ENCODE measurements around the gene PPP6R1. TPM values are rescaled to one million over a fixed set of nuclear protein-coding genes. Genes with fewer than 3 reads are reported as not detected.
A peak's percentile ranks its signal among the peaks of the same experiment; 100 is the strongest.
"Not testable (repeated sequence)": the region's sequence is repeated elsewhere in the genome, so short reads cannot be mapped to it uniquely, and the experiment has no call there.

Gene PPP6R1
- total RNA-seq, 1 experiment from 2014 or later, result 96.7 TPM

- H3K36me3 ChIP-seq (ENCODE audit: control insufficient read depth in 1 of 2, insufficient read depth in 2 of 2, low read length in 2 of 2), result 0 out of 4 replicates have a peak, but pooled peaks cover 0 to 6% of the 10 kb centered on the region in 2 experiments
- TF ChIP-seq ZNF274 (IDR thresholded peaks at IDR 0.05; ENCODE audit: low read depth, low read length) (no peak), SRF (IDR thresholded peaks at IDR 0.05; ENCODE audit: low read depth) (no peak), RAD21 (IDR thresholded peaks at IDR 0.05; ENCODE audit: low read depth) (no peak)
Observed at GRCh38 chr19:55226273-55226672, 32.5 kb downstream of the PPP6R1 start.

GRCh38 chr19:55225415-55225958 lies 33.3 kb downstream of the PPP6R1 start:
- H3K9ac ChIP-seq (ENCODE audit: low read length), result no peak overlapping the region
- H4K20me1 ChIP-seq (ENCODE audit: insufficient read depth), result no peaks in the 10 kb centered on the region
- DNase-seq (ENCODE audit: low read depth, low spot score) (no peak), ATAC-seq (peak; percentile 48)
- H3K4me2 ChIP-seq (ENCODE audit: low read length), result no peak overlapping the region
- no peaks in the 10 kb centered on the region for H3K27me3 ChIP-seq (ENCODE audit: insufficient read depth, low read length)
- TF ChIP-seq SRF (IDR thresholded peaks at IDR 0.05; ENCODE audit: low read depth) (no peak), POLR2AphosphoS5 (IDR thresholded peaks at IDR 0.05; ENCODE audit: low read depth, low read length) (no peak)
- no peaks in the 10 kb centered on the region for H3K36me3 ChIP-seq (ENCODE audit: control insufficient read depth in 1 of 2, insufficient read depth in 2 of 2, low read length in 2 of 2)
- intact Hi-C loops (cut with micrococcal nuclease), result no loop called here
- H3K4me3 ChIP-seq (replicated peaks in 1 of 2; ENCODE audit: low read depth in 1 of 2, low read length in 2 of 2), result no peak overlapping the region
- no peak overlapping the region for H2AFZ ChIP-seq (ENCODE audit: low read depth, low read length, poor library complexity, severe bottlenecking)
- no TSS peak for BruUV-seq (replicated peaks)
- no peaks in the 10 kb centered on the region for H3K4me1 ChIP-seq (ENCODE audit: control insufficient read depth in 1 of 2, insufficient read depth in 2 of 2, low read length in 2 of 2)
- no peaks in the 10 kb centered on the region; a peak in 1 of 4 replicates for H3K9me3 ChIP-seq (ENCODE audit: control insufficient read depth in 1 of 2, insufficient read depth in 1 of 2, low read depth in 1 of 2, low read length in 2 of 2)
- ChIA-PET POLR2A (no interaction called here), RAD21 (ENCODE audit: low non-redundant PET in 1 of 2, low total read pairs in 2 of 2, uncharacterized antibody in 2 of 2, unreplicated experiment in 2 of 2) (no interaction called here), CTCF (no interaction called here)
- no peaks in the 10 kb centered on the region for H3K79me2 ChIP-seq (ENCODE audit: insufficient read depth, low read length)
- H3K27ac ChIP-seq (ENCODE audit: low read depth, low read length), result no peak overlapping the region; the same call in 1 of the 2 replicates
- H3K9me2 ChIP-seq (ENCODE audit: insufficient read depth), result no peaks in the 10 kb centered on the region

More at GRCh38 chr19:55226273-55226672, 32.5 kb downstream of the PPP6R1 start:
- DNase-seq (ENCODE audit: low read depth, low spot score), result no peak
- H3K79me2 ChIP-seq (ENCODE audit: insufficient read depth, low read length), result no peaks in the 10 kb centered on the region
- no peaks in the 10 kb centered on the region for H3K9me2 ChIP-seq (ENCODE audit: insufficient read depth)
- H3K9ac ChIP-seq (ENCODE audit: low read length), result no peak overlapping the region
- no peaks in the 10 kb centered on the region for H3K4me1 ChIP-seq (ENCODE audit: control insufficient read depth in 1 of 2, insufficient read depth in 2 of 2, low read length in 2 of 2)
- no peaks in the 10 kb centered on the region for H4K20me1 ChIP-seq (ENCODE audit: insufficient read depth)
- ChIA-PET RAD21 (ENCODE audit: low non-redundant PET in 1 of 2, low total read pairs in 2 of 2, uncharacterized antibody in 2 of 2, unreplicated experiment in 2 of 2) (no interaction called here), CTCF (no interaction called here), POLR2A (no interaction called here)
- intact Hi-C loops (cut with micrococcal nuclease), result no loop called here
- no peak overlapping the region for H3K27ac ChIP-seq (ENCODE audit: low read depth, low read length)
- no peak overlapping the region for H2AFZ ChIP-seq (ENCODE audit: low read depth, low read length, poor library complexity, severe bottlenecking)
- H3K9me3 ChIP-seq (ENCODE audit: control insufficient read depth in 1 of 2, insufficient read depth in 1 of 2, low read depth in 1 of 2, low read length in 2 of 2), result no peaks in the 10 kb centered on the region
- no TSS peak for BruUV-seq (replicated peaks)
- H3K4me2 ChIP-seq (ENCODE audit: low read length), result no peak overlapping the region
- H3K27me3 ChIP-seq (ENCODE audit: insufficient read depth, low read length), result no peaks in the 10 kb centered on the region
- H3K4me3 ChIP-seq (replicated peaks in 1 of 2; ENCODE audit: low read depth in 1 of 2, low read length in 2 of 2), result no peak overlapping the region
- no peak for ATAC-seq

GRCh38 chr19:55224679-55225414 lies 34.0 kb downstream of the PPP6R1 start:
- H3K4me2 ChIP-seq (ENCODE audit: low read length); H3K79me2 ChIP-seq (ENCODE audit: insufficient read depth, low read length); H3K27ac ChIP-seq (ENCODE audit: low read depth, low read length); DNase-seq (ENCODE audit: low read depth, low spot score); H3K9me2 ChIP-seq (ENCODE audit: insufficient read depth); H3K9me3 ChIP-seq (ENCODE audit: control insufficient read depth in 1 of 2, insufficient read depth in 1 of 2, low read depth in 1 of 2, low read length in 2 of 2); intact Hi-C loops (cut with micrococcal nuclease); ATAC-seq; BruUV-seq (replicated peaks); POLR2A ChIA-PET; H3K4me1 ChIP-seq (ENCODE audit: control insufficient read depth in 1 of 2, insufficient read depth in 2 of 2, low read length in 2 of 2); H3K36me3 ChIP-seq (ENCODE audit: control insufficient read depth in 1 of 2, insufficient read depth in 2 of 2, low read length in 2 of 2); H3K4me3 ChIP-seq (replicated peaks in 1 of 2; ENCODE audit: low read depth in 1 of 2, low read length in 2 of 2); CTCF ChIA-PET; H4K20me1 ChIP-seq (ENCODE audit: insufficient read depth); RAD21 ChIA-PET (ENCODE audit: low non-redundant PET in 1 of 2, low total read pairs in 2 of 2, uncharacterized antibody in 2 of 2, unreplicated experiment in 2 of 2); H3K27me3 ChIP-seq (ENCODE audit: insufficient read depth, low read length); H2AFZ ChIP-seq (ENCODE audit: low read depth, low read length, poor library complexity, severe bottlenecking); H3K9ac ChIP-seq (ENCODE audit: low read length): not testable (repeated sequence)
